ENCODE data around the gene KCNH8.

DNA sequence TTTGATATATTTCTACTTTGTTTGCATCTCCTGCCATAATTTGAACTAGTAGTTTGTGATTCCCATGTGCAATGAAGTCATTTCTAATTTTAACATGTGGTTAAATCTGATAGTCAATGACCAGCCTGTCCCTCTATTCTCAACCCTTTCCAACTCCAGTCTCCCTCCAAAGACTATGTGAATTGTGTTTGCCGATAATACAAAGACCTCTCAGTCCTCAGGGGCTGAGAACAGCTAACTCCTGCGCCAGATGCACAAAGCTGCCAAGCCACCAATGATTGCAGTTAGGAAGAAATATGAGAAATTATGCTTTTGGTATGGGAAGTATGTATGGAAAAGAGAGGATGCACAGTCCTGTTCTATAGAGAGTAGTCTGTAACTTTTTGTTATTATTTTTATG, 54.0 kb downstream of the KCNH8 start:
- TF ChIP-seq CTCF (IDR thresholded peaks at IDR 0.05; ENCODE audit: low read depth, low read length, missing input control) (no peak), YY1 (IDR thresholded peaks at IDR 0.05) (no peak), SP1 (IDR thresholded peaks at IDR 0.05) (no peak), TAF1 (conservative IDR thresholded peaks at IDR 0.05) (no peak), ATF3 (IDR thresholded peaks at IDR 0.05) (no peak), RAD21 (IDR thresholded peaks at IDR 0.05) (no peak), EGR1 (IDR thresholded peaks at IDR 0.05; ENCODE audit: low read depth in 2 of 2) (no peak), GABPA (IDR thresholded peaks at IDR 0.05 in 1 of 2, conservative IDR thresholded peaks at IDR 0.05 in 1 of 2) (no peak), JUND (IDR thresholded peaks at IDR 0.05) (no peak), NR2F2 (IDR thresholded peaks at IDR 0.05) (no peak)
- TF ChIP-seq, protein P1, sequence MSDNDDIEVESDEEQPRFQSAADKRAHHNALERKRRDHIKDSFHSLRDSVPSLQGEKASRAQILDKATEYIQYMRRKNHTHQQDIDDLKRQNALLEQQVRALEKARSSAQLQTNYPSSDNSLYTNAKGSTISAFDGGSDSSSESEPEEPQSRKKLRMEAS (IDR thresholded peaks at IDR 0.05), result no peak
- TF ChIP-seq, protein P2, sequence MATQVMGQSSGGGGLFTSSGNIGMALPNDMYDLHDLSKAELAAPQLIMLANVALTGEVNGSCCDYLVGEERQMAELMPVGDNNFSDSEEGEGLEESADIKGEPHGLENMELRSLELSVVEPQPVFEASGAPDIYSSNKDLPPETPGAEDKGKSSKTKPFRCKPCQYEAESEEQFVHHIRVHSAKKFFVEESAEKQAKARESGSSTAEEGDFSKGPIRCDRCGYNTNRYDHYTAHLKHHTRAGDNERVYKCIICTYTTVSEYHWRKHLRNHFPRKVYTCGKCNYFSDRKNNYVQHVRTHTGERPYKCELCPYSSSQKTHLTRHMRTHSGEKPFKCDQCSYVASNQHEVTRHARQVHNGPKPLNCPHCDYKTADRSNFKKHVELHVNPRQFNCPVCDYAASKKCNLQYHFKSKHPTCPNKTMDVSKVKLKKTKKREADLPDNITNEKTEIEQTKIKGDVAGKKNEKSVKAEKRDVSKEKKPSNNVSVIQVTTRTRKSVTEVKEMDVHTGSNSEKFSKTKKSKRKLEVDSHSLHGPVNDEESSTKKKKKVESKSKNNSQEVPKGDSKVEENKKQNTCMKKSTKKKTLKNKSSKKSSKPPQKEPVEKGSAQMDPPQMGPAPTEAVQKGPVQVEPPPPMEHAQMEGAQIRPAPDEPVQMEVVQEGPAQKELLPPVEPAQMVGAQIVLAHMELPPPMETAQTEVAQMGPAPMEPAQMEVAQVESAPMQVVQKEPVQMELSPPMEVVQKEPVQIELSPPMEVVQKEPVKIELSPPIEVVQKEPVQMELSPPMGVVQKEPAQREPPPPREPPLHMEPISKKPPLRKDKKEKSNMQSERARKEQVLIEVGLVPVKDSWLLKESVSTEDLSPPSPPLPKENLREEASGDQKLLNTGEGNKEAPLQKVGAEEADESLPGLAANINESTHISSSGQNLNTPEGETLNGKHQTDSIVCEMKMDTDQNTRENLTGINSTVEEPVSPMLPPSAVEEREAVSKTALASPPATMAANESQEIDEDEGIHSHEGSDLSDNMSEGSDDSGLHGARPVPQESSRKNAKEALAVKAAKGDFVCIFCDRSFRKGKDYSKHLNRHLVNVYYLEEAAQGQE (IDR thresholded peaks at IDR 0.05), result no peak
- TF ChIP-seq, protein P3, sequence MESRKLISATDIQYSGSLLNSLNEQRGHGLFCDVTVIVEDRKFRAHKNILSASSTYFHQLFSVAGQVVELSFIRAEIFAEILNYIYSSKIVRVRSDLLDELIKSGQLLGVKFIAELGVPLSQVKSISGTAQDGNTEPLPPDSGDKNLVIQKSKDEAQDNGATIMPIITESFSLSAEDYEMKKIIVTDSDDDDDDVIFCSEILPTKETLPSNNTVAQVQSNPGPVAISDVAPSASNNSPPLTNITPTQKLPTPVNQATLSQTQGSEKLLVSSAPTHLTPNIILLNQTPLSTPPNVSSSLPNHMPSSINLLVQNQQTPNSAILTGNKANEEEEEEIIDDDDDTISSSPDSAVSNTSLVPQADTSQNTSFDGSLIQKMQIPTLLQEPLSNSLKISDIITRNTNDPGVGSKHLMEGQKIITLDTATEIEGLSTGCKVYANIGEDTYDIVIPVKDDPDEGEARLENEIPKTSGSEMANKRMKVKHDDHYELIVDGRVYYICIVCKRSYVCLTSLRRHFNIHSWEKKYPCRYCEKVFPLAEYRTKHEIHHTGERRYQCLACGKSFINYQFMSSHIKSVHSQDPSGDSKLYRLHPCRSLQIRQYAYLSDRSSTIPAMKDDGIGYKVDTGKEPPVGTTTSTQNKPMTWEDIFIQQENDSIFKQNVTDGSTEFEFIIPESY (IDR thresholded peaks at IDR 0.05), result no peak
